CD8-positive, alpha-beta memory T cell (primary cell): Measurements from ENCODE around the gene MRPL53. TPM values are rescaled to one million over a fixed set of nuclear protein-coding genes. Genes with fewer than 3 reads are reported as not detected.

Experiments used
- CTCF ChIA-PET: fragments of 350-600 bp; sonication (Branson Sonifier 250); formaldehyde crosslinking; loops from one replicate; lab custom pipeline; 2021; ENCODE audit warnings: antibody characterized with exemption; lab: Charles Lee
- POLR2A ChIA-PET: fragments of 350-600 bp; sonication (Branson Sonifier 250); formaldehyde crosslinking; loops from one replicate; lab custom pipeline; 2021; ENCODE audit warnings: antibody characterized with exemption; lab: Charles Lee
- DNase-seq, 5 donors: peaks; one replicate each; pipeline versions ENCODE4 v3.0.0 to v3.0.0-alpha.2; 2020 to 2022; ENCODE audit warnings: mixed read lengths in 1 of 5
- H3K27ac ChIP-seq: one replicate; pipeline ENCODE4 v1.7.0; 2013; ENCODE audit warnings: low read depth, mild to moderate bottlenecking, low read length, moderate library complexity
- H3K27me3 ChIP-seq: 2 replicates; pipeline ENCODE4 v1.7.0; 2013; ENCODE audit warnings: low read length, mild to moderate bottlenecking; ENCODE audit not compliant: insufficient read depth, poor library complexity, severe bottlenecking
- H3K36me3 ChIP-seq: 2 replicates; pipeline ENCODE4 v1.7.0; 2013; ENCODE audit warnings: mild to moderate bottlenecking, low read length, moderate library complexity; ENCODE audit not compliant: insufficient read depth
- H3K4me1 ChIP-seq: 2 replicates; pipeline ENCODE4 v1.7.0; 2013; ENCODE audit warnings: mild to moderate bottlenecking, low read length, moderate library complexity; ENCODE audit not compliant: insufficient read depth
- H3K4me3 ChIP-seq: 2 replicates; pipeline ENCODE4 v1.7.0; 2013; ENCODE audit warnings: mild to moderate bottlenecking, low read length
- H3K9me3 ChIP-seq: 2 replicates; pipeline ENCODE4 v1.7.0; 2013; ENCODE audit warnings: mild to moderate bottlenecking, low read length
- H3K27ac Mint-ChIP-seq, 8 donors: one replicate each; pipeline ENCODE4 v1.8.0; 2020 to 2021; ENCODE audit warnings: mixed read lengths in 8 of 8, mild to moderate bottlenecking in 6 of 8, inconsistent platforms in 3 of 8, moderate library complexity in 3 of 8
- H3K27me3 Mint-ChIP-seq, 2 donors: one replicate each; pipeline ENCODE4 v1.8.0; 2020 to 2021; ENCODE audit warnings: mixed read lengths in 2 of 2, mild to moderate bottlenecking in 1 of 2, moderate library complexity in 1 of 2
- H3K36me3 Mint-ChIP-seq, 3 donors: one replicate each; pipeline ENCODE4 v1.8.0; 2020 to 2021; ENCODE audit warnings: mixed read lengths in 3 of 3, inconsistent platforms in 1 of 3, mild to moderate bottlenecking in 1 of 3
- H3K4me1 Mint-ChIP-seq, 3 donors: one replicate each; pipeline ENCODE4 v1.8.0; 2020 to 2021; ENCODE audit warnings: mixed read lengths in 3 of 3, inconsistent platforms in 1 of 3, mild to moderate bottlenecking in 1 of 3
- H3K4me3 Mint-ChIP-seq, 7 donors: one replicate each; pipeline ENCODE4 v1.8.0; 2020 to 2021; ENCODE audit warnings: mixed read lengths in 7 of 7, mild to moderate bottlenecking in 6 of 7, moderate library complexity in 4 of 7, inconsistent platforms in 2 of 7
- H3K9me3 Mint-ChIP-seq, 5 donors: one replicate each; pipeline ENCODE4 v1.8.0; 2020 to 2022; ENCODE audit warnings: mixed read lengths in 5 of 5, mild to moderate bottlenecking in 3 of 5, moderate library complexity in 2 of 5, inconsistent platforms in 1 of 5
- polyA plus RNA-seq: library from polyadenylated mRNA; unstranded; fragments of 300-500 nt; fragmentation: Illumina TruSeq; gene quantifications from one replicate; pipeline ENCODE4 v1.2.3, GENCODE V29; 2021
- total RNA-seq, 2 experiments: library from RNA; stranded (reverse); gene quantifications; one replicate each; pipeline ENCODE4 v1.2.3, GENCODE V29; 2021

MRPL53 gene
- total RNA-seq (100 to 1,000 TPM; 115 to 118 TPM), polyA plus RNA-seq (108 TPM)

DNA sequence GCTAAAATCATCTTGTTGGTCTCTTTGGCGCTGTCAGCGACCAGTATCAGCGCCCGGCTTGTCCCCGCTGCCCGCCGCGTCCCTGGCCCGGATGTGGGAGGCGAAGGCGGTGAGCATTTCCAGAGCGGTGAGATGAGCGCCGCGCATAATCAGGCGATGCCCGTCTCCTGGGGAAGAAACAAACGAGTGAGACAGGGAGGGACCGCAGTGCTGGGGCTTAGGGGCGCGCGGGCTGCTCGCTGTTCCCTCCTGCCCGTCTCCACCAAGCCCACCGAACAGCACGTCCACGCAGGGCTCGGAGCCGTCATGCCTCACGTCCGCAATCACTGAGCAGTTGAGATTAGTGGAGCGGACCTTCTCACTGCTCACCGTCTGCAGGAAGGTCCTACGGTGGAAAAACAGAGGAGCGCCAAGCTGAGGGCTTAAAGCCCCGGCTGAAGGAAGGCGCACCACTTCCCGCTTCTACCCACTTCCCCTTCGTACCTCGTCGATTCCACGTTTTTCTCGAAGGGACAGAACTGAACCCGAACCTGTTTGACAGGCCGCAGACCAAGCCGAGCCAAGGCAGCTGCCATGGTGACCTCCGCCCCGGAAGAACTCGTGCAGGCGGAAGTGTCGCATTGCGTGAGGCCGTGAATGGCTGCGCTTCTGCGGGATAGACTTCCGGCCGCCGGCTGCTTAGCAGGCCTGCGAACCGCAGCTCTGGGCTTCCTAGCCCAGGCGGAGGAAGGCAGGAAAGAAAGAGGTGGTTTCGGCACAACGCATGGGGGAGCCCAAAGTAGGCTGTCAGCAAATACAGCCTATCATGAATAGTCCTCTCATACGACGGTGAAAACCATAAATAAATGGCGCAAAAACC is at the start of gene MRPL53:
Gene MRPL53, minus strand, starts transcription at position 595 of the 859 bp plus-strand sequence. Its CDS starts 20 bp downstream, at position 575.
- no peaks in the 10 kb centered on the region for H3K9me3 ChIP-seq
- H3K9me3 Mint-ChIP-seq: no peaks in the 10 kb centered on the region
- ChIA-PET POLR2A (interaction anchor here (0.6 to 3.4 kb wide), 11 partner anchors 10 to 256 kb away, joined by 3 to 56 read pairs (median 3); partner anchors contain the start of genes C2orf81, CCDC142, INO80B and TTC31), CTCF (interaction anchor here (1.0 to 4.7 kb wide), 10 partner anchors 9 to 115 kb away, joined by 3 to 49 read pairs (median 4); partner anchors contain the start of genes CCDC142, INO80B, TTC31 and WBP1)
- peaks cover 0 to 5% of the 10 kb centered on the region in 2 donors for H3K27me3 Mint-ChIP-seq
- H3K4me1 Mint-ChIP-seq: peaks cover 21 to 27% (median 25%) of the 10 kb centered on the region in 3 donors
- H3K36me3 Mint-ChIP-seq: peaks cover 0 to 33% (median 8%) of the 10 kb centered on the region in 3 donors
- peak within 1 kb of the TSS; percentile 93 to 98 (median 96) for H3K4me3 Mint-ChIP-seq
- peak within 1 kb of the TSS; percentile 97 to 100 (median 99) for H3K27ac Mint-ChIP-seq
- no peaks in the 10 kb centered on the region for H3K27me3 ChIP-seq
- H3K4me3 ChIP-seq: peak within 1 kb of the TSS; percentile 95
- H3K4me1 ChIP-seq: peaks cover 22% of the 10 kb centered on the region
- H3K27ac ChIP-seq: peak within 1 kb of the TSS; percentile 83
- peak; percentile 94 to 97 (median 95) for DNase-seq
- peaks cover 5% of the 10 kb centered on the region for H3K36me3 ChIP-seq

DNA sequence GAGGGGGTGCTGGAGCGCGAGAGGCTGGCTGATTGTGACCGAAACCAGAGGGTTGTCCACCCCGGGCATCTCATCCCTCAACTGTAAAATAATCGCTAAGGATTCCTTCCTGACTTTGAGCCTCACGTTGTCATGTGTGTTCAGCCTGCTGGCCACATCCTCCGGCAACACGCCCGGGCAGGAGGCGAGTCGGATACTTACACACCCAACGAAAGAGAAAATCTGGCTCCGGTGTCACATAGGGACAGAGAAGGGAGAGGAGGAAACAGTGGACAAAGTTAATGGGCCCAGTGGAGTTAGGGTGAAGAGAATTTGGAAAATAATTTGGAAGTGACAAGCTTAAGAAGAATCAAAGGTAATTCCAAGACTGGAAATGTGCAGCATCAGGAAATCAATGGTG is 44.2 kb upstream of the MRPL53 start:
- ChIA-PET POLR2A (interaction anchor here (1.0 kb wide), 2 partner anchors 9 to 10 kb away, joined by 3 read pairs; partner anchors contain the start of gene PCGF1), CTCF (interaction anchor here (2.0 kb wide), 1 partner anchor 34 kb away, joined by 6 read pairs; the partner anchor contains the start of genes CCDC142 and TTC31)
- H3K4me3 Mint-ChIP-seq: peak overlapping the region; percentile 66 to 84 (median 74)
- peaks cover 15 to 32% (median 18%) of the 10 kb centered on the region in 3 donors for H3K4me1 Mint-ChIP-seq
- Histone ChIP-seq H3K4me3 (no peak overlapping the region), H3K27me3 (peaks cover 76% of the 10 kb centered on the region), H3K9me3 (no peaks in the 10 kb centered on the region), H3K27ac (no peak overlapping the region), H3K36me3 (no peaks in the 10 kb centered on the region), H3K4me1 (peaks cover 33% of the 10 kb centered on the region)
- H3K36me3 Mint-ChIP-seq: no peaks in the 10 kb centered on the region
- no peaks in the 10 kb centered on the region for H3K9me3 Mint-ChIP-seq
- no peak for DNase-seq
- peak overlapping the region in 2 of 8 donors; percentile 51 to 61 for H3K27ac Mint-ChIP-seq
- H3K27me3 Mint-ChIP-seq: peaks cover 58 to 75% of the 10 kb centered on the region in 2 donors

DNA sequence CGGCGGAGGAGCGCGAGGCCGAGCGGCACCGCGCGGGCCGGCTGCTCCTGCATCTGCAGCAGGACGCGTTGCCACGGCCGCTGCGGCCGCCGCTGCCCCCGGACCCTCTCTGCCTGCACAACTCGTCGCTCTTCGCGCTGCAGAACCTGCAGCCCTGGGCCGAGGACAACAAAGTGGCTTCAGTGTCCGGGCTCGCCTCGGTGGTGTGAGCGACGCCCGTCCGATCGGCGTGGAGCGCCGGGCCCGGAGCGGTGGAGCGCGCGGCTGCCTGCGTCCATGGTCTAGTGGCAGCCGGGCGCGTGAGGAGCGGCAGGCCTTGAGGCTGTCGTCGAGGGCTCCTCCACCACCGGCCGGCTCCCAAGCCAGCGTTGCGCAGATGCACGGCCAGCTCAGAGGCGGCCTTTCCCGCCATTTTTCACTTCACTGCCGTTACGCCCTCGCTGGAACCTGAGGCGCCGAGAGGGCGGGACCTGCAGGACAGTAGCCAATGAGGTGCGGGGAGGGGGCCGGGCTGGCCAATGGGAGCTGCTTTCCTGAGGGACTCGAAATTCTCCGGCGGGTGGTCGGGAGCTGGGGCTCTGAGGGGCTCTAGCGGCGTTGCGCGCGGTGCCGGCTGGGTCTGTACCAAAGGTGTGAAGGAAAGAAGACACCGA is 43.6 kb upstream of the MRPL53 start:
- Histone ChIP-seq H3K4me3 (no peak overlapping the region), H3K27me3 (peaks cover 76% of the 10 kb centered on the region), H3K36me3 (no peaks in the 10 kb centered on the region), H3K9me3 (no peaks in the 10 kb centered on the region), H3K27ac (no peak overlapping the region), H3K4me1 (peaks cover 33% of the 10 kb centered on the region)
- Mint-ChIP-seq H3K9me3 (no peaks in the 10 kb centered on the region), H3K27ac (peak overlapping the region in 1 of 8 donors; percentile 61), H3K4me3 (peak overlapping the region in 6 of 7 donors; percentile 66 to 86 (median 74)), H3K27me3 (peaks cover 61 to 79% of the 10 kb centered on the region in 2 donors), H3K4me1 (peaks cover 15 to 32% (median 18%) of the 10 kb centered on the region in 3 donors), H3K36me3 (no peaks in the 10 kb centered on the region)
- CTCF ChIA-PET: interaction anchor here (2.0 kb wide), 1 partner anchor 33 kb away, joined by 6 read pairs; the partner anchor contains the start of genes CCDC142 and TTC31
- POLR2A ChIA-PET: interaction anchor here (1.0 kb wide), 2 partner anchors 9 to 10 kb away, joined by 3 read pairs; partner anchors contain the start of gene PCGF1
- peak; percentile 28 to 78 (median 62) for DNase-seq

DNA sequence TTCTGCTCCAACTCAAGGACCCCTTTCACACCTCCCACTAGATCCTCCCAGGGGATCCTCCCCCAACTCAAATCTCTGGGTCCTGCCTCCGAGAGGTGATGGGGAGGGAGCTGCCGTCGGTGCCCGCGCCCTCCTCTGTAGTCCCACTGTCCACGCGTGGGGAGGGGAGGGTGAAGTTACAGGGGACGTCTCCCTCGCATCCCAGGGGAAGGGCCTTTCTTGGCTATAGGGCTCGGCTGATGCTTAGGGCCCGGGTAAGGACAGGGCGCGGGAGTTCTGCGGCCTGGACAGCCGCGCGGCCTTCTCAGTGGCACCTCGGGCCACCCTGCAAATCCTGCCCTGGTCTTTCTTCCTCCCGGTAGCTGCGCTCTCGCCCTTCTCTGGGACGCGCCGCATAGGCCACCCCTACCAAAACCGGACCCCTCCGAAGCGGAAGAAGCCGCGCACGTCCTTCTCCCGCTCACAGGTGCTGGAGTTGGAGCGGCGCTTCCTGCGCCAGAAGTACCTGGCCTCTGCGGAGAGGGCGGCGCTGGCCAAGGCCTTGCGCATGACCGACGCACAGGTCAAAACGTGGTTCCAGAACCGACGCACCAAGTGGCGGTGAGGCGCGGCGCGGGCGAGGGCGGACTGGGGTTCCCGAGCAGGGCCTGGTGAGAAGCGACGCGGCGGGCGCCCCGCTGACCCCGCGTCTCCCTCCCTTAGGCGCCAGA is 42.9 kb upstream of the MRPL53 start:
- Histone ChIP-seq H3K27ac (no peak overlapping the region), H3K27me3 (peaks cover 73% of the 10 kb centered on the region), H3K36me3 (no peaks in the 10 kb centered on the region), H3K4me3 (no peak overlapping the region), H3K9me3 (no peaks in the 10 kb centered on the region), H3K4me1 (peaks cover 33% of the 10 kb centered on the region)
- Mint-ChIP-seq H3K27ac (peak overlapping the region in 1 of 8 donors; percentile 47), H3K27me3 (peaks cover 66 to 77% of the 10 kb centered on the region in 2 donors), H3K9me3 (no peaks in the 10 kb centered on the region), H3K4me1 (peaks cover 15 to 32% (median 18%) of the 10 kb centered on the region in 3 donors), H3K36me3 (no peaks in the 10 kb centered on the region), H3K4me3 (peak overlapping the region in 6 of 7 donors; percentile 60 to 85 (median 70))
- peak in 1 of 5 donors; percentile 15 for DNase-seq
- ChIA-PET POLR2A (interaction anchor here (1.0 kb wide), 1 partner anchor 9 kb away, joined by 3 read pairs; no protein-coding TSS in a partner anchor), CTCF (interaction anchor here (1.6 kb wide), 1 partner anchor 15 kb away, joined by 3 read pairs; no protein-coding TSS in a partner anchor)

DNA sequence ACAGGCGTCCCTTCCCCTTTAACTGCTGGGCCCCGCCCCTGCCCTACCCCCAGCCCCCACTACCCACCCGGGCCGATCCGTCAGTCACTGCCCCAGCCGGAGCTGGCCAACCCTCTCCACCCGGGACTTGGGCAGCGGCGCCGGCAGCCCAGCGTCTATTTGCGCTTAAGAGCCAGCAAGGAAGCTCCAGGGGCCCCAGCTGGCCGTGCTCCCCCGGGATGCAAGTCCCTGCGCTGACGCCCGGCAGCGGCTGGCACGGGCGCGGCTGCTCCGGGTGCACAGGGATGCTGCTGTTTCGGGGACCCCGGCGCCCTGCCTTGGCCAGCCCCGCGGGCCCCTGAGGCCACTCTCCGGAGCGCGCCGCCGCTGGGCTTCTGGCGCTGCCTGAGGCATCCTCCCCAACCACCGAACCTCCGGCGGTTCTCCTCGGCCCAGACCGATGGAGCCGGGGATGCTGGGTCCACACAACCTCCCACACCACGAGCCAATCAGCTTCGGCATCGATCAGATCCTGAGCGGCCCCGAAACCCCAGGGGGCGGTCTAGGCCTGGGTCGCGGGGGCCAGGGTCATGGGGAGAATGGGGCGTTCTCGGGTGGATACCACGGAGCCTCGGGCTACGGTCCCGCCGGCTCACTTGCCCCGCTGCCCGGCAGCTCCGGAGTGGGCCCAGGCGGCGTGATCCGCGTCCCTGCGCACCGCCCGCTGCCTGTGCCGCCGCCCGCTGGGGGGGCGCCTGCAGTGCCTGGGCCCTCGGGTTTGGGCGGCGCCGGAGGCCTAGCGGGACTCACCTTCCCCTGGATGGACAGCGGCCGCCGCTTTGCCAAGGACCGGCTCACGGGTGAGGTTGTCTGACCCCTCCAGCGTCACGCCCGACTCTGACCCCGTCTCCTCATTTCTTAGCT is 42.1 kb upstream of the MRPL53 start, which contains the start of gene TLX2:
Gene TLX2, plus strand, starts transcription at position 83 of the 903 bp plus-strand sequence. Its CDS starts 357 bp downstream, at position 440.
- peaks cover 60 to 74% of the 10 kb centered on the region in 2 donors for H3K27me3 Mint-ChIP-seq
- H3K4me3 ChIP-seq: no peak within 1 kb of the TSS
- H3K36me3 Mint-ChIP-seq: no peaks in the 10 kb centered on the region

DNA sequence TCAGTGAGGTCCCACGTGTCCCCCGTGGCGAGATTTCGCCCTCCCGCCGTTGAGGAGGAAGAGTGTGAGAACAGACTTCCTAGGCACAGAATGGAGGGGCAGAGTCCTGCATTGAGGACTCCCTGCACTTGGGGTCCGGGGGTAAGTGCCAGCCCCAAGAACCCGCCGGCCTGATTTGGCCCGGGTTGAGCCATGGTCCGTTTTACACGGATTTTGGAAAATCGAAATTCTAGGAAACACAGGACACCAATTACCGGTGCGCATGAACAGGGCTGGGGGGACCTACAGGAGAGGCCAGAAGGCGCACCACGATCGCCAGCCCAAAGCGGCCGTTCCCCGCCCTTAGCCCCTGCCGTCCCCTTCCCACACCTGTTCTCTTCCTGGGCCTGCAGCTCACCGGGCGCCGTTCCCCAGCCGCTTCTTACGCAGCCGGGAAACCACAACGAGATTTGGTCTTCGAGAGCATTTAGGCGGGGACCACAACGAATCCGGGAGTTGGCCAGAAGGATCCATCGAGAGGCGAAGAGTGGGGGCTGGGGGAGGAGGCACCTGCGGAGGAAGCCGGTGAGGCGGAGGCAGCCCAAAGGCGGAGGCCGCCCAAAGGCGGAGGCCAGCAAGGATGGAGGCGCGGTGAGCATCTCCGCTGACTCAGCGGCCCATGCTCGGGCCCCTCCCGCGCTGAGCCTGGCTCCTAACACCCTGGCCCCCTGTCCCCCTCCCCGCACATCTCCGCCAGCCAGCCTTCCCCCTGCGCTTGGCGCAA is 41.3 kb upstream of the MRPL53 start:
- Histone ChIP-seq H3K27me3 (peaks cover 58% of the 10 kb centered on the region), H3K27ac (no peak overlapping the region), H3K4me1 (peaks cover 33% of the 10 kb centered on the region), H3K36me3 (no peaks in the 10 kb centered on the region), H3K4me3 (no peak overlapping the region), H3K9me3 (no peaks in the 10 kb centered on the region)
- no peaks in the 10 kb centered on the region for H3K36me3 Mint-ChIP-seq
- peak overlapping the region; percentile 41 to 82 (median 48) for H3K4me3 Mint-ChIP-seq
- peaks cover 51 to 67% of the 10 kb centered on the region in 2 donors for H3K27me3 Mint-ChIP-seq
- peak in 2 of 5 donors; percentile 7 to 25 for DNase-seq
- no peaks in the 10 kb centered on the region for H3K9me3 Mint-ChIP-seq
- ChIA-PET CTCF (interaction anchor here (1.6 kb wide), 1 partner anchor 13 kb away, joined by 3 read pairs; no protein-coding TSS in a partner anchor), POLR2A (interaction anchor here (1.5 kb wide), 1 partner anchor 10 kb away, joined by 7 read pairs; no protein-coding TSS in a partner anchor)
- peaks cover 17 to 34% (median 18%) of the 10 kb centered on the region in 3 donors for H3K4me1 Mint-ChIP-seq
- H3K27ac Mint-ChIP-seq: peak overlapping the region in 1 of 8 donors; percentile 29

More for the DNA sequence above, 42.1 kb upstream of the MRPL53 start, which contains the start of gene TLX2:
- Mint-ChIP-seq H3K4me3 (peak within 1 kb of the TSS; percentile 48 to 85 (median 68)), H3K4me1 (peaks cover 15 to 32% (median 18%) of the 10 kb centered on the region in 3 donors), H3K27ac (peak within 1 kb of the TSS in 1 of 8 donors; percentile 29), H3K9me3 (no peaks in the 10 kb centered on the region)
- DNase-seq: peak in 1 of 5 donors; percentile 18
- H3K9me3 ChIP-seq: no peaks in the 10 kb centered on the region
- ChIA-PET CTCF (interaction anchor here (1.6 kb wide), 1 partner anchor 14 kb away, joined by 3 read pairs; no protein-coding TSS in a partner anchor), POLR2A (no interaction called here)
- peaks cover 66% of the 10 kb centered on the region for H3K27me3 ChIP-seq
- H3K36me3 ChIP-seq: no peaks in the 10 kb centered on the region
- H3K27ac ChIP-seq: no peak within 1 kb of the TSS
- peaks cover 33% of the 10 kb centered on the region for H3K4me1 ChIP-seq
